KMS-11 (cell line): ENCODE data around the gene CNTN5.

Experiments used
- H2AFZ ChIP-seq: fragments of 200-600 bp; sonication (generic); 2 replicates; pipeline ENCODE4 v1.6.1; 2016; ENCODE audit warnings: antibody characterized with exemption, mixed run types, low read depth
- H3K27ac ChIP-seq: fragments of 200-600 bp; sonication (generic); 2 replicates; pipeline ENCODE4 v1.6.1; 2016; ENCODE audit warnings: mild to moderate bottlenecking, mixed run types
- H3K27me3 ChIP-seq: fragments of 200-600 bp; sonication (generic); 2 replicates; pipeline ENCODE4 v1.6.1; 2017; ENCODE audit warnings: mild to moderate bottlenecking, low read depth, mixed run types, moderate library complexity; ENCODE audit not compliant: insufficient read depth
- H3K36me3 ChIP-seq: fragments of 200-600 bp; sonication (generic); 2 replicates; pipeline ENCODE4 v1.6.1; 2017; ENCODE audit warnings: mild to moderate bottlenecking, mixed run types; ENCODE audit not compliant: insufficient read depth
- H3K4me1 ChIP-seq: fragments of 200-600 bp; sonication (generic); 2 replicates; pipeline ENCODE4 v1.6.1; 2016; ENCODE audit warnings: mild to moderate bottlenecking, low read depth, mixed run types; ENCODE audit not compliant: poor library complexity, severe bottlenecking
- H3K4me2 ChIP-seq: fragments of 200-600 bp; sonication (generic); 2 replicates; pipeline ENCODE4 v1.7.0; 2016; ENCODE audit warnings: mild to moderate bottlenecking, mixed run types
- H3K4me3 ChIP-seq: fragments of 200-600 bp; sonication (generic); IDR thresholded peaks from 2 replicates; pipeline ENCODE4 v1.6.1; 2017; ENCODE audit warnings: low read depth, low read length, mixed read lengths; ENCODE audit not compliant: insufficient read depth
- H3K79me2 ChIP-seq: fragments of 200-600 bp; sonication (generic); 2 replicates; pipeline ENCODE4 v1.6.1; 2016; ENCODE audit warnings: low read depth, mixed run types; ENCODE audit not compliant: insufficient read depth
- H3K9ac ChIP-seq: fragments of 200-600 bp; sonication (generic); 2 replicates; pipeline ENCODE4 v1.6.1; 2016; ENCODE audit warnings: mild to moderate bottlenecking, mixed run types
- H4K20me1 ChIP-seq: fragments of 200-600 bp; sonication (generic); 2 replicates; pipeline ENCODE4 v1.6.1; 2016; ENCODE audit warnings: mild to moderate bottlenecking, mixed run types; ENCODE audit not compliant: insufficient read depth
- TF ChIP-seq, protein P1 (sequence below): fragments of 200-600 bp; sonication (generic); conservative IDR thresholded peaks from 2 replicates; pipeline ENCODE4 v1.6.1; 2017; ENCODE audit warnings: low read depth, mild to moderate bottlenecking, antibody characterized with exemption, low read length, moderate library complexity, mixed read lengths

Gene CNTN5

DNA sequence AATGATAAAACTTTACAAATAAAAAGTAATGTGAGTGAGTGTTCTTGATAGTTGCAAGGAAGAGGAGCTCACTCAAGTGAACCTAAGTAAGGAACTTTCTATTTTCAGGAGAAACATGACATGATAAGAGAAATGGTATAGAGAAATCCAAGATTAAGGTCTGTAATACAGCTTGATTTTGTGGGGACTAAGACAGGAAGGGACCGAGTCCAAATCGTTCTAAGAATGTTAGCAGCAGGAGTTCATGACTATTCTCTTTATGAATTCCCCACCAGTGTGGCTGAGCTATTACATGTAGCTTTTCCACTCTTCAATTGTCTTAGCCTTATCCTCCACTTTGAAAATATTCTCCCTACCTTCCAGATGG is 967.7 kb downstream of the CNTN5 start:
- H3K79me2 ChIP-seq = no peaks in the 10 kb centered on the region
- H3K9ac ChIP-seq = no peak overlapping the region
- TF ChIP-seq, protein P1, sequence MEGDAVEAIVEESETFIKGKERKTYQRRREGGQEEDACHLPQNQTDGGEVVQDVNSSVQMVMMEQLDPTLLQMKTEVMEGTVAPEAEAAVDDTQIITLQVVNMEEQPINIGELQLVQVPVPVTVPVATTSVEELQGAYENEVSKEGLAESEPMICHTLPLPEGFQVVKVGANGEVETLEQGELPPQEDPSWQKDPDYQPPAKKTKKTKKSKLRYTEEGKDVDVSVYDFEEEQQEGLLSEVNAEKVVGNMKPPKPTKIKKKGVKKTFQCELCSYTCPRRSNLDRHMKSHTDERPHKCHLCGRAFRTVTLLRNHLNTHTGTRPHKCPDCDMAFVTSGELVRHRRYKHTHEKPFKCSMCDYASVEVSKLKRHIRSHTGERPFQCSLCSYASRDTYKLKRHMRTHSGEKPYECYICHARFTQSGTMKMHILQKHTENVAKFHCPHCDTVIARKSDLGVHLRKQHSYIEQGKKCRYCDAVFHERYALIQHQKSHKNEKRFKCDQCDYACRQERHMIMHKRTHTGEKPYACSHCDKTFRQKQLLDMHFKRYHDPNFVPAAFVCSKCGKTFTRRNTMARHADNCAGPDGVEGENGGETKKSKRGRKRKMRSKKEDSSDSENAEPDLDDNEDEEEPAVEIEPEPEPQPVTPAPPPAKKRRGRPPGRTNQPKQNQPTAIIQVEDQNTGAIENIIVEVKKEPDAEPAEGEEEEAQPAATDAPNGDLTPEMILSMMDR = no peak
- H3K27me3 ChIP-seq = no peaks in the 10 kb centered on the region
- no peaks in the 10 kb centered on the region for H4K20me1 ChIP-seq
- H2AFZ ChIP-seq = no peak overlapping the region
- no peak overlapping the region for H3K27ac ChIP-seq
- H3K4me2 ChIP-seq = no peak overlapping the region
- H3K4me3 ChIP-seq = no peak overlapping the region
- H3K36me3 ChIP-seq = no peaks in the 10 kb centered on the region
- no peaks in the 10 kb centered on the region for H3K4me1 ChIP-seq

DNA sequence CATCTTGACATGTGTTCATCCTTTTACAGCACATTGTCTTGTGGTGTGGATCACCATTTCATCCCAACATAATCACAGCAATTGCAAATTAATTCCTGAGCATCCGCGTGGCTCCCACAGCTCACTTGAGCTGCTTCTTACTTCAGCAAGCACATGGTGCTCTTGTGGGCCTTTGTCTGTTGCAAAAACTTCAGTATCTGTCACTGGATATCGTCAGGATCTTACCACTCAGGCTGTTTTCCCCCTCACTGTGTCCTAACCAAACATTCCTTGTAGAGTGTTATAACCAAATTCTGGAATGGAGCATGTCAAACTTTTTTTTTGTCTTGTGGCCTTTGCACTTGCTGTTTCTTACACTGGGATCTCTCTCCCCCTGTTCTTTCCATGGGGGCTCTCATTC is 983.2 kb downstream of the CNTN5 start:
- no peaks in the 10 kb centered on the region for H4K20me1 ChIP-seq
- TF ChIP-seq, protein P1 = no peak
- H3K4me1 ChIP-seq = no peaks in the 10 kb centered on the region
- H3K36me3 ChIP-seq = no peaks in the 10 kb centered on the region
- H2AFZ ChIP-seq = no peak overlapping the region
- H3K27ac ChIP-seq = no peak overlapping the region
- no peaks in the 10 kb centered on the region for H3K79me2 ChIP-seq
- no peak overlapping the region for H3K4me3 ChIP-seq
- no peak overlapping the region for H3K4me2 ChIP-seq
- H3K27me3 ChIP-seq = no peaks in the 10 kb centered on the region
- H3K9ac ChIP-seq = no peak overlapping the region

DNA sequence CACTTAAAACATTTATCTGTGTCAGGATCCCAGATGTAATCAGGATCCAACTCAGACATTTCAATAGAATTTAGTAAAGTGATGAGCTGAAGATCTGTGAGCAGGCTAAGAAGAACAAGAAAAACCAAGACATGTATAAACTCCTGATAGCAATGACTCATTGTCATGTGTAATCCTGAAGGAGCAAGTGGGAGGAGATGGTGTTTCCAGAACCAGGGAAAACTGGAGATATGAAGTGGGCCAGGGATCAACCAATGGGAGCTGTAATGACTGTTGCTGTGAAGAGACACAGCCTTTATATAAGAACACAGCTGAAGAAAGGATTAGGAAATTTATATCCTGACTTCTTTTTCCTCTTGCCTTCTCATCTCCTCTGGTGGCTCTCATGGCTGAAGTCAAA is 983.8 kb downstream of the CNTN5 start:
- Histone ChIP-seq H4K20me1 (no peaks in the 10 kb centered on the region), H3K79me2 (no peaks in the 10 kb centered on the region), H3K9ac (no peak overlapping the region), H3K4me2 (no peak overlapping the region), H2AFZ (no peak overlapping the region), H3K36me3 (no peaks in the 10 kb centered on the region), H3K27ac (no peak overlapping the region), H3K4me3 (no peak overlapping the region), H3K27me3 (no peaks in the 10 kb centered on the region), H3K4me1 (no peaks in the 10 kb centered on the region)
- TF ChIP-seq, protein P1 = no peak

DNA sequence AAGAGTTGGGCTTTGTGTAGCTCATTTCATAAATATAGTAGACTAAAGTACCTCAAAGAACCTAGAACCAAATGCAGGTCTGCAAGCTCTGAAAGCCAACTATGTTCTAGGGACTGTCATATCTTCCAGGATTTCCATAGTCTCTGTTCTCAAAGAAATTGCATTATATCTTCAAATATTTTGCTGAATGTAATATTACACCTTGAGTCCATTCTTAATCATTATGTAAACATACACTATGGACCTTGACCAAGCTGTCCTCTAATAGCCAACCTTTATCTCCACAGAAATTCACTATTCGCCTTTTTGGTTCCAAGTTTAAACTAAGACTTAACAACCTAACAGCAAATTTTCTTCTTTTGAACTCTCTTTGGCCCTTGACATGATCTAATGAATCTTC is 987.7 kb downstream of the CNTN5 start:
- no peaks in the 10 kb centered on the region for H4K20me1 ChIP-seq
- H3K9ac ChIP-seq = no peak overlapping the region
- H3K27me3 ChIP-seq = no peaks in the 10 kb centered on the region
- TF ChIP-seq, protein P1 = no peak
- H3K27ac ChIP-seq = no peak overlapping the region
- no peak overlapping the region for H2AFZ ChIP-seq
- no peak overlapping the region for H3K4me2 ChIP-seq
- no peaks in the 10 kb centered on the region for H3K79me2 ChIP-seq
- H3K4me1 ChIP-seq = no peaks in the 10 kb centered on the region
- H3K4me3 ChIP-seq = no peak overlapping the region
- H3K36me3 ChIP-seq = no peaks in the 10 kb centered on the region

DNA sequence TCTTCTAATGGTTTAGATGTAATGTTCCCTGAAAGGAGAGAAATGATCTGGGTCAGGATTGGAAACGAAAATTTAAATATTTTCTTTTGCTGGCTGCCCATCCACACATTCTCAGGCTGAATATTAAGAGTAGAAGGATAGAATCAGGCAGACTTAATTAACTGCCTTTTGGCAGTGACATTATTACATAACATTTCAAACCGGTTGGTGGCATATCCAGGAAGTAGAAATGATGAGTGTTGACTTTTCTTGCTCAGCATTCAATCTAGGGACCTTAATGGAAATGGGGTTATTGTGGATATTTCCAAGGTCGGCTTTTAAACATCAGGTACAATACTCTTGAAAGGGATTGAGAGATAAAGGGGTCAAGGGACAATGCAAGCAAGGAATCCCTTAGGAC is 989.0 kb downstream of the CNTN5 start:
- Histone ChIP-seq H3K4me1 (no peaks in the 10 kb centered on the region), H3K9ac (no peak overlapping the region), H2AFZ (no peak overlapping the region), H3K4me3 (no peak overlapping the region), H3K36me3 (no peaks in the 10 kb centered on the region), H3K79me2 (no peaks in the 10 kb centered on the region), H3K4me2 (no peak overlapping the region), H3K27me3 (no peaks in the 10 kb centered on the region), H3K27ac (no peak overlapping the region), H4K20me1 (no peaks in the 10 kb centered on the region)
- TF ChIP-seq, protein P1 = no peak
